Measurements from ENCODE around the gene CIAO2A.

Gene CIAO2A

DNA sequence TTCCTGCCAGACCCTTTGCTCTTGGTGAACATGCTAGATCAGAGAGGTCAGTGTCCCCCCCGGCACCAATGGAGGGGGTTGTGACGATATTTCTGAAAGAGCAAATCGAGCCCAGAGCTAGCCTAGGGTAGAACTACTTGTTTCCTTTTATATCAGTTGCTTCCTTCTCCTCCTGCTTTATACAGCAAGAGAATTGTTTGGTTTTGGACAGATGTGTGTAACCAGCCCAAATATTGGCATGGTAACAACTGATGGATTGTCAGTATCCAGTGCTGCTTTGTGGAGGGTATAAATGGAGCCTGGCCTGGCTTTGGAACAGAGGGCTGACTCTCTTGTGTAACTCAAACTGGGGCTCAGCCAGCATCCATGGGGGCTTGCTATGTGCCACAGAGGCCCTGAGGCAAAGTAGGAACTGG lies 29.3 kb upstream of the CIAO2A start:
- TF ChIP-seq GATA2 (IDR thresholded peaks at IDR 0.05; ENCODE audit: low read depth, low read length) (no peak), GATA3 (IDR thresholded peaks at IDR 0.05; ENCODE audit: low read depth, low read length) (no peak)

DNA sequence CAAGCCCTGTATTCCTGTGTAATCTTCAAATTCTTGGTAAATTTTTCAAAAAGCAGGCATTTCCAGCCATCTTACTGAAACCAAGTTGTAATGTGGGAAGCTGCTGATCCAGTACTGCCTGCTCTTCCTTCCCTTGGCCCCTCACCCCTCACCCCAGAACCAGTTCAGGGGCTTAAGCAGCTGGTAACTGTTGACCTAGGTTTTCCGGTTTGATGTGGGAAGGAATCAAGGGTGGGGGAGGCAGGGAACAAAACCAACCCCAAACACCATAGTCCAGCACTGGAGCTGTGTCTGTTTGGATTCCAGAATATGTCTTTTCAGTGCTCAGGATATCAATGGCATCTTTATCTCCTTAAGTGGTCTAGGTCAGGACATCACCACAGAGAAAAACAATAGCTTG lies 28.8 kb upstream of the CIAO2A start:
- no peak for TF ChIP-seq GATA2 (IDR thresholded peaks at IDR 0.05; ENCODE audit: low read depth, low read length)
- no peak for TF ChIP-seq GATA3 (IDR thresholded peaks at IDR 0.05; ENCODE audit: low read depth, low read length)

DNA sequence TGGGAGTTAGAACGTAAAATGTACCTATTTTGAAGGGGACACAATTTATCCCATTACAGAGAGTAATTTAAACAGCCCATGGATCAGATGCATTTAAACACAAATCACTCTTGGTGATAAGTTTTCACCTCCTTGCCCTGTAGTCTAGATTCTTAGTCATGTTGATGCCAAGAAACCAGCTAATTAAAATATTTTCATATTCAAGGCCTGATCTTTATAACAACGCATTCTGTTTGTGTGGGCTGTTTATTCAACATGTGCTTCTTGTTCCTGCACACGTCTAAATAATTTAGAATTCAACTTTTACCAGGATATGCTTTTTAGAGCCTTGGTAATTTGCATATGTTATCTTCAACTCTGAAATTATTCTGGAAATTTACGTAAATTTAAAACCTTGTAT lies 28.0 kb upstream of the CIAO2A start:
- no peak for TF ChIP-seq GATA3 (IDR thresholded peaks at IDR 0.05; ENCODE audit: low read depth, low read length)
- no peak for TF ChIP-seq GATA2 (IDR thresholded peaks at IDR 0.05; ENCODE audit: low read depth, low read length)

DNA sequence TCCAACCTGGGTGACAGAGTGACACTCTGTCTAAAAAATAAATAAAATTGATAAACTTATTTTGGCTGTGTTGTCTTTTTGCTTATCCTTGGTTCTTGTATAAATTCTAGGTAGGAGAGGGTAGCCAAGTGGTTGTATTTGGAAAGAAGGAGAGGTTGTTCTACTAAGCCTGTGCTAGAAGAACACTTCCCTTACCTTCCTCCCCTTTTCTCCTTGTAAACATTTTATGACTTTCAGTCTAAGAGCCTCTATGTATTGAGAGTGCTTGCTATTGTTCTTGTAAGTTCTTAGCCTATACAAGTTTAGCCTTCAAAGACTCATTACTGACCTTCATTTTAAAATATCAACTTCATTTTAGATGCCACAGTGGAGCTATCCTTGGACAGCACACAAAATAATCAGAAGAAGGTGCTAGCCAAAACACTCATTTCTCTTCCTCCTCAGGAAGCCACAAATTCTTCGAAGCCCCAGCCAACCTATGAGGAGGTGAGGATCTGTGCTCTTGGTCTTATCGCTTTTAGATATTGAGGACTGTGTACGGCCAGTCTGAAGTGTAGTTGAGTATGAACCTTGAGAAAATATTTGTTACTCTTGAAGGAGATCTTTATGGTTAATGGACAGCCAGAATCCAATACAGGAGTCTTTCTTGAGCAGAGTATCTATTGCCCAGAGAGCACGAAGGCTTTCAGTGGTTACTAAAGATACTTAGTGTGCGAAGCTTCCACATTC lies 24.3 kb upstream of the CIAO2A start:
- no peak for TF ChIP-seq GATA3 (IDR thresholded peaks at IDR 0.05; ENCODE audit: low read depth, low read length)
- no peak for TF ChIP-seq GATA2 (IDR thresholded peaks at IDR 0.05; ENCODE audit: low read depth, low read length)

DNA sequence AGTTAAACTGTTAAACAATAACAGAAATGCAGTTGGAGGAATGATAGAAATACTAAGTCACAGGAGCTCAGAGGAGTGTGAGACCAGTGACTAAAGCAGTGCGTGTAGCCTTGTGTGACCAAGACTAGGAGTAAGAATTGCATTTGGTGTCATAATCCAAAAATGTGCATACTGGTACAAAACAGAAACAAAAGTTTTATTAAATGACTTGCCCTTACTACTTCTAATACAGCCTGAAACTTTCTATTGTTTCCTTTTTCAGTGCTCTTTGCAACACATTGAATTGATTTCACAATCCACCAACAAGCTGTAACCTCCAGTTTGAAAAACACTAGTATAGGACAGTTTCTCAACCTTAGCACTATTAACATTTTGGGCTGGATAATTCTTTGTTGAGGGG lies 19.3 kb upstream of the CIAO2A start:
- TF ChIP-seq GATA3 (IDR thresholded peaks at IDR 0.05; ENCODE audit: low read depth, low read length) (no peak), GATA2 (IDR thresholded peaks at IDR 0.05; ENCODE audit: low read depth, low read length) (no peak)

DNA sequence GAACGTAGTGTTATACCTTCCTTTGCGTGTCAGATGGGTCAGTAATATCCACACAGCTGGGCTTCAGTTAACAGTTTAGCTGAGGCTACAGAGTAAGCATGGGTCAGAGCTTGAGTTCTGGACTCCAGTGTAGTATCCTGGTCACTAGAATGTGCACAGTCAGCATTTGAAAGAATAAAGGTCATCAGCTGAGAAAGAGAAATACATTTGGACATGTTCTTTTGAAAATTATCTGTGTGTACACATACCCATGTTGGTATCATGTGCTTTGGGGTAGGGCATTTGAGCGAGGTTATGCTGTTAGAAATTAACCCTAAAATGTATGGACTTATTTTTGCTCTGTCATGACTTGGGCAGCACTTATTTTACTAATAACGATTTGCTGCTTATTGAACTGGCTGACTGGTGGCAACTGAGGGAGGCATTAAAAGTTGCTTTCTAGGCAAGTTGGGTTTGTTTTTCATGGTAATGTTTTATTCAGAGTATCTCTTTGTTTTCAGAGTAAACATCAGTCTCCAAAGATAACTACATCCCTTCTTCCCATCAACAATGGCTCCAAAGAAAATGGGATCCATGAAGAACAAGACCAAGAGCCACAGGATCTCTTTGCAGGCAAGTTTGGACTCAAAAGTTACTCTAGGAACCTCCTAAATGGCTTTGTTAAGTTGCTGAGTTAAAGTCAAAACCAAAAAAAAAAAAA lies 18.6 kb upstream of the CIAO2A start:
- TF ChIP-seq GATA3 (IDR thresholded peaks at IDR 0.05; ENCODE audit: low read depth, low read length) (no peak), GATA2 (IDR thresholded peaks at IDR 0.05; ENCODE audit: low read depth, low read length) (no peak)

DNA sequence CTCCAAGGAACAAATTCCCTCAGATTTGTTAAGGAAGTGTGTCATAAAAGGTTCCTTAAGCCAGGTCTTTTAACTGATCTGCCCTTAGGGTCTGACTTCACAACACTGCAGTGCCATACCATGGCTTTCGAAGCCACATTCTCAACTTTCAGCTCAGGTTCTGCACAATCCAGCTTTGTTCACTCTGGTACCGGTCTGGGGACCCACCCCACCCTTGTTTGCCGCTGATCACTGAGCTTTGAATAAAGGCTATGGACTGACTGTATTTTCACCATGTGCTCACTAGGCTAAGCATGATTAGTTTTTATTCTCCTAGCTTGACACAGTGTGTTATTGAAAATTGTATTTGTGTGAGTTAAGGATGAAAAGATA lies 18.0 kb upstream of the CIAO2A start:
- TF ChIP-seq GATA2 (IDR thresholded peaks at IDR 0.05; ENCODE audit: low read depth, low read length) (no peak), GATA3 (IDR thresholded peaks at IDR 0.05; ENCODE audit: low read depth, low read length) (no peak)

DNA sequence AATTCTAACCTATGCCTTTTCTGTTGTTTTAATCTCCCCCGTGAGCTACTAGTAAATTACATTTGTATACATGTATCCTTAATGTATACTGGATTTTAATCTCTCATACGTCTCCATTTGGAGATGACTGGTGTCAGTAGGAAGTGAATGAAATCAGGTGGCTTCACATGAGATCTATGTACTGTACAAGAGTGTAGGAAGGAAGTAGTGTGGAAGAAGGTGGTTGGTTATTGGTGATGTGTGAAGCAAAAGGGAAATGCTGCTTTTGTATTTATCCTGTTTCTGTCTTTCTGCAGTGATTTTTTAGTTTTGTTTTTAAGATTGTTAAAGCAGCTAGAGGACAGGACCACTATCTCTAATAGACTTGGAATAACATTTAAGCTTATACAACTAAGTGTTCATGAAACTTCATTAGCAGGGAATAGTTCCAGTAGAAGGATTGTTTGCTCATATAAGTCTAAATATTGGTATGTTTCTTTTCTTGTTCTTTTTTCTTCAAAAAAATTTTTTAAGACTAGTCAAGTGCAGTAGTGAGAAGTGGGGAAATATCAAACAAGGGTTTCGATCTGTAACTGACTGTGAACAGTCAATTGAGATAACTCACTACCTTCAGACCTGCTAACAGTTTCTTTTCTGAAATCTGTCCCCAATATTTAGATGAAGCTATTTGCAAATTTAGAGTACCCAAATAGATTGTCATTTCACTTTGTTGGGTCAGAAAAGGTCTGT lies 17.5 kb upstream of the CIAO2A start:
- TF ChIP-seq GATA3 (IDR thresholded peaks at IDR 0.05; ENCODE audit: low read depth, low read length) (no peak), GATA2 (IDR thresholded peaks at IDR 0.05; ENCODE audit: low read depth, low read length) (no peak)

DNA sequence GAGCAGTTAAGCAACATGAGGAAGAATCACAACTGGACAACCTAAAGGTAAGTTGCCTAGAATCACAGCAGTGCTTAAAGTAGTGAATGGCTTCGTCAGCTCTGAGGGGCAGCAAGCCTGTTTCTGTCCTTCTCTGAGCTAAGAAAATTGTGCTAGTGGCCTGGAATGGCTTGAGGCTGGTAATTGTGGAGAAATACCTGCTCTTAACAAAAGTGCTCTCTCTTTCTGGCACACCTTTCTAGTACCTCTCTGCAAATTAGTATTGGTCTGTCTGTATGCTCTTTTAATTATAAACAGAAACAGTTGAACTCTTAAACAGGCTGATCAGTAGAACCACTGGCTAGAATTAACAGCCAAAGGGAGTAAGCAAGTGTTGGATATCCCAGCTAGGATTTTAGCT lies 13.7 kb upstream of the CIAO2A start:
- TF ChIP-seq GATA2 (IDR thresholded peaks at IDR 0.05; ENCODE audit: low read depth, low read length): no peak
- no peak for TF ChIP-seq GATA3 (IDR thresholded peaks at IDR 0.05; ENCODE audit: low read depth, low read length)

DNA sequence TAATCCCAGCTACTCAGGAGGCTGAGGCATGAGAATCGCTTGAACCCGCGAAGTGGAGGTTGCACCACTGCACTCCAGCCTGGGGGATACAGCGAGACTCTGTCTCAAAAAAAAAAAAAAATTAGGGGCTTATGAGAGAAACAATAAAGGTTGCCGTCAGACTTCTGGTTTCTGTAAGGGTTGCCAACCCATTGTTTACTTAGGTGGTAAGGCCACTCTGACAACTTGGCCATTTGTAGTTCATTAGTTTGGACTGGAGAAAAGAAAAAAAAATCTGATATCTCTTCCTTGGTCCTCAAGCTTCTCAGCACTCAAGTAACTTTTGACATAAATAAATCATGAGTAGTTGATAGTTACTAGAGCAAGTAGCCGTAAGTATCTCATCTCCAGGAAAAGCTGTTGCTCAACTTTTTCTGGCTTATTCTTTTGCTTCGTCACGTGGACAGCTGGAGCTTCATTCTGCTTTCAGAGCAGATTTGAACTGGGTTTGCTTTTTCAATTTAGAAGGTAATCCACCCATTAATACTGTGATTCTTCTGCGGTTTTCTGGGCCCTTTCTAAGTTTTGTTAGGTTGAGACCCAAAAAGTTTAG lies 11.6 kb upstream of the CIAO2A start:
- TF ChIP-seq GATA3 (IDR thresholded peaks at IDR 0.05; ENCODE audit: low read depth, low read length): no peak
- TF ChIP-seq GATA2 (IDR thresholded peaks at IDR 0.05; ENCODE audit: low read depth, low read length): no peak

DNA sequence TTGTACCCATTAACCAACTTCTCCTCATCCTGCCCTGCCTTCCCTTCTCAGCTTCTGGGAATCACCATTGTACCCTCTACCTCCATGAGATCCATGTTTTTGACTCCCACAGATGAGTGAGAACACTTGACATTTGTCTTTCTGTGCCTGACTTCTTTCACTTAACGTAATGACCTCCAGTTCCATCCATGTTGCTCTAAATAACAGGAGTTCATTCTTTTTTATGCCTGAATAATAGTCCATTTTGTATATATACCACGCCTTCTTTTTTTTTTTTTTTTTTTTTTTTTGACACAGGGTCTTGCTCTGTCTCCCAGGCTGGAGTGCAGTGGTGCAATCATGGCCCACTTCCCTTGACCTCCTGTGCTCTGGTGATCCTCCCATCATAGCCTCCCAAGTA lies 8.9 kb upstream of the CIAO2A start:
- no peak for TF ChIP-seq GATA3 (IDR thresholded peaks at IDR 0.05; ENCODE audit: low read depth, low read length)
- TF ChIP-seq GATA2 (IDR thresholded peaks at IDR 0.05; ENCODE audit: low read depth, low read length): no peak

DNA sequence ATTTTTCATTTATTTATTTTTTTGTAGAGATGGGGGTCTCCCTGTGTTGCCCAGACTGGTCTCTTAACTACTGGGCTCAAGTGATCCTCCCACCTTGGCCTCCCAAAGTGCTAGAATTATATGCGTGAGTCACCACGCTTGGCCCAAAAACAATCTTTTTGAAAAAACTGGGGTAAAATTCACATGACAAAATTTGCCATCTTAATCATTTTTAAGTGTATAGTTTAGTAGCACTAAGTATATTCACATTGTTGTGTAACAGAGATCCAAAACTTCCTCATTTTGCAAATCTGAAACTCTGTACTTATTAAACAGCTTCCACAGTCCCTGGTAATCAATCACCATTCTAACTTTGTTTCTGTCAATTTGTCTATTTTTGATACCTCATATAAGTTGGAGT lies 7.3 kb upstream of the CIAO2A start:
- TF ChIP-seq GATA2 (IDR thresholded peaks at IDR 0.05; ENCODE audit: low read depth, low read length): no peak
- TF ChIP-seq GATA3 (IDR thresholded peaks at IDR 0.05; ENCODE audit: low read depth, low read length): no peak

DNA sequence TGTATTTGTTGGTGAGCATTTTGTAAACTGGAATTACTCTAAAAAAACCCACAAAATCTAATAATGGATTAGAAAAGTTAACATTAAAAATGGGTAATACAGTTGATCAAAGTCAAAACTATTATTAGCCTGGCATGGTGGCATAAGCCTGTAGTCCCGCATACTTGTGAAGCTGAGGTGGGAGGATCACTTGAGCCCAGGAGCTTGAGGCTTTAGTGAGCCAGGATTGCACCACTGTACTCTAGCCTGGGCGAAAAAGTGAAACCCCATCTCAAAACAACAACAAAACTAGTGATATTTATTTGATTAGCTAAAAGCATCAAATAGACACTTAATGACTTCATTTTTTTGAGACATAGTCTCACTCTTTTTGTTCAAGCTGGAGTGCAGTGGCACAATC lies 5.7 kb upstream of the CIAO2A start:
- TF ChIP-seq GATA3 (IDR thresholded peaks at IDR 0.05; ENCODE audit: low read depth, low read length) (no peak), GATA2 (IDR thresholded peaks at IDR 0.05; ENCODE audit: low read depth, low read length) (no peak)

DNA sequence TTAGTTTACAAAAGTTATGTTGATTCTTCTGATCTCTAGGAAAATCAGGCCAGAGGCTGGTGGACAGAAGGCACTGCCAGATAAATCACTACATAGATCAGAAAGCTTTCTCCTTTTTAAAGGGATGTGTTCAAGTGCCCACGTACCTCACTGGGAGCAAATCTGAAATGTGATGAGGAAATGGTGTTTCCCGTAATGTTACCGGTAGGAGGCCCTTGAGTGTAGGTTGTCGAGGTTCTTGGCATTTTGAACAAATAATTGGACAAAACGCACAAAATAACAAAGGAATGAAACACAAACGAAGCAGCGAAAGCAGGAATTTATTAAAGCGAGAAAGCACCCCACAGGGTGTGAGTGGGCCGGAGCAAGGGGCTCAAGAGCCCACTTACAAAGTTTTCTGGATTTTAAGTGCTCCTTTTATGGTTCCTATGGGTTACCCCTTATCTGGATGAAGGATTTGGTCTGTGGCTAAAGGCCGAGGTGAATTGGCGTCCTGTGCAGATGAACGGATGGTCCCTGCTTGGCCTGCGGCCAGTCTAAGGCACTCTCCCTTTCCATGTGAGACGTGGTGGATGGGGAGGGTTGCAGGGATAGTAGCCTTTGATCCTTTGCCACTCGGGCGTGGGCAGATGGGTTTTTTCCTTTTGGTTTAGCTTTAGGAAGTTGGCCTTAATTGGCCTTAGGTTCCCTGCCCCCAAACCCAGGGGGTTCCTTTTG lies 3.2 kb upstream of the CIAO2A start:
- TF ChIP-seq GATA2 (IDR thresholded peaks at IDR 0.05; ENCODE audit: low read depth, low read length) (no peak), GATA3 (IDR thresholded peaks at IDR 0.05; ENCODE audit: low read depth, low read length) (no peak)

Data from SH-SY5Y (cell line).